Activated CD8-positive, alpha-beta memory T cell treated with anti-CD3 and anti-CD28 coated beads, Interleukin-2, amount 10 ng/mL, durations not matched to agents 7 days and 5 days (primary cell): Measurements from ENCODE around the gene PLSCR3. TPM values are rescaled to one million over a fixed set of nuclear protein-coding genes. Genes with fewer than 3 reads are reported as not detected.

Experiments used
- ATAC-seq: fragments of 150-1000 bp; cut with Tn5 transposase; one replicate; pipeline ENCODE4 v1.10.0; 2021; ENCODE audit warnings: moderate library complexity
- CTCF ChIA-PET: fragments of 350-600 bp; sonication (Branson Sonifier 250); formaldehyde crosslinking; loops from one replicate; lab custom pipeline; 2021; ENCODE audit warnings: antibody characterized with exemption; lab: Charles Lee
- DNase-seq: peaks from one replicate; pipeline ENCODE4 v3.0.0-alpha.2; 2020
- H3K27ac Mint-ChIP-seq: one replicate; pipeline ENCODE4 v1.8.0; 2021; ENCODE audit warnings: mild to moderate bottlenecking, mixed read lengths
- H3K27me3 Mint-ChIP-seq: one replicate; pipeline ENCODE4 v1.8.0; 2021; ENCODE audit warnings: mixed read lengths
- H3K36me3 Mint-ChIP-seq: one replicate; pipeline ENCODE4 v1.8.0; 2021; ENCODE audit warnings: mild to moderate bottlenecking, mixed read lengths
- H3K4me1 Mint-ChIP-seq: one replicate; pipeline ENCODE4 v1.8.0; 2021; ENCODE audit warnings: mixed read lengths
- H3K4me3 Mint-ChIP-seq: one replicate; pipeline ENCODE4 v1.8.0; 2021; ENCODE audit warnings: mild to moderate bottlenecking, moderate library complexity, mixed read lengths
- H3K9me3 Mint-ChIP-seq: one replicate; pipeline ENCODE4 v1.8.0; 2022; ENCODE audit warnings: low read depth, mixed read lengths
- total RNA-seq, 2 experiments: library from RNA; stranded (reverse); gene quantifications; one replicate each; pipeline ENCODE4 v1.2.3, GENCODE V29; 2021

The PLSCR3 gene
- total RNA-seq, 2 experiments from 2014 or later, result 65.5 to 74.2 TPM

- CTCF ChIA-PET, result interaction anchor here (1.7 kb wide), 1 partner anchor 28 kb away, joined by 8 read pairs; no protein-coding TSS in a partner anchor
- peaks cover 7% of the 10 kb centered on the region for H3K4me1 Mint-ChIP-seq
- no peak overlapping the region for H3K4me3 Mint-ChIP-seq
- H3K27me3 Mint-ChIP-seq, result peaks cover 9% of the 10 kb centered on the region
- no peak for ATAC-seq
- H3K9me3 Mint-ChIP-seq, result no peaks in the 10 kb centered on the region
- H3K36me3 Mint-ChIP-seq, result no peaks in the 10 kb centered on the region
- H3K27ac Mint-ChIP-seq, result no peak overlapping the region
- DNase-seq, result no peak
These were observed 14.0 kb upstream of the PLSCR3 start for GRCh38 chr17:7408252-7408727.

GRCh38 chr17:7407485-7408251 is 13.3 kb upstream of the PLSCR3 start, which contains the start of gene NLGN2:
Gene NLGN2 (plus strand): TSS chr17:7407845. CDS start chr17:7408256, 411 bp downstream.
- peaks cover 13% of the 10 kb centered on the region for H3K4me1 Mint-ChIP-seq
- H3K36me3 Mint-ChIP-seq, result no peaks in the 10 kb centered on the region
- no peak within 1 kb of the TSS for H3K4me3 Mint-ChIP-seq
- no peak for DNase-seq
- ATAC-seq, result no peak
- peaks cover 9% of the 10 kb centered on the region for H3K27me3 Mint-ChIP-seq
- CTCF ChIA-PET, result interaction anchor here (1.2 to 1.7 kb wide), 2 partner anchors 14 to 29 kb away, joined by 3 to 8 read pairs; partner anchors contain the start of gene PLSCR3
- H3K9me3 Mint-ChIP-seq, result no peaks in the 10 kb centered on the region
- H3K27ac Mint-ChIP-seq, result peak within 1 kb of the TSS; percentile 62

- peaks cover 13% of the 10 kb centered on the region for H3K4me1 Mint-ChIP-seq
- H3K27ac Mint-ChIP-seq, result no peak overlapping the region
- H3K36me3 Mint-ChIP-seq, result no peaks in the 10 kb centered on the region
- no peak overlapping the region for H3K4me3 Mint-ChIP-seq
- no peak for ATAC-seq
- H3K27me3 Mint-ChIP-seq, result peaks cover 9% of the 10 kb centered on the region
- no peaks in the 10 kb centered on the region for H3K9me3 Mint-ChIP-seq
- no peak for DNase-seq
- CTCF ChIA-PET, result interaction anchor here (1.2 to 1.7 kb wide), 2 partner anchors 13 to 29 kb away, joined by 3 to 8 read pairs; partner anchors contain the start of gene PLSCR3
These were observed 12.8 kb upstream of the PLSCR3 start for GRCh38 chr17:7407082-7407481.

- CTCF ChIA-PET, result interaction anchor here (0.9 to 1.7 kb wide), 3 partner anchors 13 to 51 kb away, joined by 3 to 8 read pairs (median 3); partner anchors contain the start of gene PLSCR3
- H3K36me3 Mint-ChIP-seq, result no peaks in the 10 kb centered on the region
- peaks cover 13% of the 10 kb centered on the region for H3K4me1 Mint-ChIP-seq
- H3K27ac Mint-ChIP-seq, result no peak overlapping the region
- no peaks in the 10 kb centered on the region for H3K9me3 Mint-ChIP-seq
- H3K27me3 Mint-ChIP-seq, result peaks cover 9% of the 10 kb centered on the region
- no peak for ATAC-seq
- peak overlapping the region; percentile 29 for H3K4me3 Mint-ChIP-seq
- no peak for DNase-seq
These were observed 12.0 kb upstream of the PLSCR3 start for GRCh38 chr17:7406235-7406825.

- CTCF ChIA-PET, result interaction anchor here (0.9 to 4.0 kb wide), 3 partner anchors 22 to 50 kb away, joined by 3 to 34 read pairs (median 4); partner anchors contain the start of gene TMEM102
- Mint-ChIP-seq H3K36me3 (no peaks in the 10 kb centered on the region), H3K4me3 (peak overlapping the region; percentile 88), H3K4me1 (peaks cover 15% of the 10 kb centered on the region), H3K27ac (no peak overlapping the region), H3K9me3 (no peaks in the 10 kb centered on the region), H3K27me3 (peaks cover 9% of the 10 kb centered on the region)
- DNase-seq, result no peak
- no peak for ATAC-seq
These were observed 11.3 kb upstream of the PLSCR3 start for GRCh38 chr17:7405350-7406234.

DNA sequence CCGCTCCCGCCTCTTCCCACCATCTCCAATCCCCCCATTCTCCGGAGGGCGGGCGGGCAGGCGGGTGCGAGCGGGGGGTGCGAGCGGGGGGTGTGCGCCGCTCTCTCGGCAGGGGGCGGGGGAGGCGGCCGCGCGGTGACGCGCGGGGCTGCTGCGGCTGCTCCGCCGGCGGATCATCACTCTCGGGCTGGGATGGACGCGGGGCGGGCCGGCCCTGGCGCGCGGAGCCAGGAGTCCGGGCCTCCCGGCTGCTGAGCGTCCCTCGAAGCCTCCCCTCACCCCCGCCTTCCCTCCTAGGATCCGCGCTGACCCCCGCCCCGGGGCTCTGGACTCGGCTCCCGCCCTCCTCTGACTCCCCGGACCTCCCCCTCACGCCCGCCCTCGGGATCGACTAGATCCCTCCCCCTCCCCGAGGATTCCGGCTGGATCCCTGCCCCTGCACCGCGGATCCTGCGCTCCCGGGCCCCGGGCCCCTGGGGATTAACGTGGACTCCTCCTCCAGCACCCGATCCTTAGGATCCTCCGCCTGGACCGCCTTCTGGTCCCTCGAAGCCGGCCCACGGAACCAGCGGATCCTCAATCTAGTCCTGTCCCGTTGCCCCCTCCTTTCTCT is 10.5 kb upstream of the PLSCR3 start:
- H3K9me3 Mint-ChIP-seq, result no peaks in the 10 kb centered on the region
- DNase-seq (peak; percentile 74), ATAC-seq (peak; percentile 43)
- H3K27me3 Mint-ChIP-seq, result peaks cover 9% of the 10 kb centered on the region
- CTCF ChIA-PET, result interaction anchor here (0.6 to 4.0 kb wide), 8 partner anchors 21 to 283 kb away, joined by 3 to 34 read pairs (median 3); partner anchors contain the start of genes TMEM102 and TP53
- H3K27ac Mint-ChIP-seq, result peak overlapping the region; percentile 95
- H3K36me3 Mint-ChIP-seq, result no peaks in the 10 kb centered on the region
- H3K4me3 Mint-ChIP-seq, result peak overlapping the region; percentile 88
- H3K4me1 Mint-ChIP-seq, result peaks cover 15% of the 10 kb centered on the region

DNA sequence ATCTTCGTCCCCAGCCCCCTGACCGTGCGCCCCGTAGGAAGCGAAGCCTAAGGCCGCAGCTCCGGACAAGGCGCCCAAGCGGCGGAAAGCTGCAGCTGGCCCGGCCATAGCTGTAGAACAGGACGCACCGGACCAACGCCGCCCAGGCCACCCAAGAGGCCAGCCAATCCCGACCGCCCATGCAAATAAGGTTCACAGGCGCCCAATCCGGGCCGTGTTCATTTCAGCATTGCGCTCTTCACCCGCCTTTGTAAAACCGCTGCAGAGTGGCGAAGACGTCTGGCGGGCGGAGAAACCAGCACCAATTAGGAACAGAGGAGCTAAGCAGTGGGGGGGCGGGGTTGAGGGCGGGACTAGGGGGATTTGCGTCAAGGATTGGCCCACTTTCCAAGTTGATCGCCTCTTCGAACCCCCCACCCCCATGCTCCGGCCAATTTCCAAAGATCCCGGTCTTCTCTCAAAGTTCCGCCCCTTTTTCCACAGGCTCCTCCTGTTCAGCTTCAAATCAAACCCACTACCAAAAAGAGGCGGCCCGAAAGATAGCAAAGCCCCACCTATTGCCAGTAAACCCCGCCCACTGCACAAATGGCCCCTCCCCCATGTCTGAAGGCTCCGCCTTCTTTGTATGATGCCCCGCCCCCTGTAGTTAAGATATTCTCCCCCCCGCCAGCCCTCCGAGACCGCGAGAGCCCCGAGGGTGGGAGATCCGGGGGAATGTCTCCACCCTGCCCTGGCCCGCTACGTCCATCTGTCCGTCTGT is 9.8 kb upstream of the PLSCR3 start, which contains the start of gene TMEM256:
TSS of gene TMEM256 (minus strand) at position 121 of the 760 bp plus-strand sequence. CDS start at position 108, 13 bp downstream.
- peaks cover 9% of the 10 kb centered on the region for H3K27me3 Mint-ChIP-seq
- H3K27ac Mint-ChIP-seq, result peak within 1 kb of the TSS; percentile 95
- H3K4me3 Mint-ChIP-seq, result peak within 1 kb of the TSS; percentile 88
- peaks cover 15% of the 10 kb centered on the region for H3K4me1 Mint-ChIP-seq
- DNase-seq, result peak; percentile 99
- no peaks in the 10 kb centered on the region for H3K9me3 Mint-ChIP-seq
- H3K36me3 Mint-ChIP-seq, result no peaks in the 10 kb centered on the region
- CTCF ChIA-PET, result interaction anchor here (0.6 to 4.0 kb wide), 11 partner anchors 11 to 283 kb away, joined by 3 to 34 read pairs (median 3); partner anchors contain the start of genes TMEM102 and TP53
- peak; percentile 94 for ATAC-seq

GRCh38 chr17:7403727-7403976 is 9.3 kb upstream of the PLSCR3 start:
- Mint-ChIP-seq H3K36me3 (no peaks in the 10 kb centered on the region), H3K9me3 (no peaks in the 10 kb centered on the region), H3K4me1 (peaks cover 15% of the 10 kb centered on the region), H3K4me3 (peak overlapping the region; percentile 88), H3K27me3 (peaks cover 9% of the 10 kb centered on the region), H3K27ac (peak overlapping the region; percentile 95)
- ATAC-seq (no peak), DNase-seq (no peak)
- CTCF ChIA-PET, result interaction anchor here (0.7 to 4.0 kb wide), 9 partner anchors 11 to 157 kb away, joined by 3 to 34 read pairs (median 3); partner anchors contain the start of gene TMEM102

GRCh38 chr17:7403043-7403726 is 8.9 kb upstream of the PLSCR3 start:
- Mint-ChIP-seq H3K4me3 (peak overlapping the region; percentile 88), H3K4me1 (peaks cover 15% of the 10 kb centered on the region), H3K36me3 (no peaks in the 10 kb centered on the region), H3K27ac (peak overlapping the region; percentile 95), H3K9me3 (no peaks in the 10 kb centered on the region), H3K27me3 (peaks cover 9% of the 10 kb centered on the region)
- CTCF ChIA-PET, result interaction anchor here (1.0 to 4.0 kb wide), 7 partner anchors 14 to 186 kb away, joined by 3 to 34 read pairs (median 5); partner anchors contain the start of genes SOX15 and TMEM102
- DNase-seq (peak; percentile 61), ATAC-seq (no peak)

- CTCF ChIA-PET, result interaction anchor here (1.0 to 3.0 kb wide), 4 partner anchors 37 to 162 kb away, joined by 4 to 16 read pairs (median 6); partner anchors contain the start of gene TMEM102
- Mint-ChIP-seq H3K4me1 (peaks cover 14% of the 10 kb centered on the region), H3K36me3 (no peaks in the 10 kb centered on the region), H3K27ac (no peak overlapping the region), H3K4me3 (no peak overlapping the region), H3K9me3 (no peaks in the 10 kb centered on the region), H3K27me3 (no peaks in the 10 kb centered on the region)
- ATAC-seq (no peak), DNase-seq (no peak)
These were observed 4.3 kb upstream of the PLSCR3 start for GRCh38 chr17:7398612-7399011.

- DNase-seq (no peak), ATAC-seq (no peak)
- Mint-ChIP-seq H3K27me3 (no peaks in the 10 kb centered on the region), H3K27ac (no peak overlapping the region), H3K4me3 (no peak overlapping the region), H3K9me3 (no peaks in the 10 kb centered on the region), H3K36me3 (no peaks in the 10 kb centered on the region), H3K4me1 (peaks cover 18% of the 10 kb centered on the region)
- CTCF ChIA-PET, result interaction anchor here (3.0 kb wide), 1 partner anchor 40 kb away, joined by 16 read pairs; the partner anchor contains the start of gene TMEM102
These were observed 1.8 kb upstream of the PLSCR3 start for GRCh38 chr17:7396147-7396546.
